ACC112 (cell line): ENCODE data around the gene KCTD11.

Experiments used
- H2AFZ ChIP-seq: fragments of 200-600 bp; sonication (generic); one replicate; pipeline ENCODE4 v1.6.0; 2017; ENCODE audit warnings: antibody characterized with exemption, low read length; ENCODE audit not compliant: unreplicated experiment
- H3K27ac ChIP-seq: fragments of 200-600 bp; sonication (generic); 2 replicates; pipeline ENCODE4 v1.5.1; 2014; ENCODE audit warnings: low read depth, mild to moderate bottlenecking, antibody characterized with exemption, low read length, moderate library complexity
- H3K27me3 ChIP-seq: fragments of 200-600 bp; sonication (generic); 2 replicates; pipeline ENCODE4 v1.6.1; 2014; ENCODE audit warnings: mild to moderate bottlenecking, antibody characterized with exemption, low read length, moderate library complexity, mixed read lengths; ENCODE audit not compliant: insufficient read depth
- H3K36me3 ChIP-seq: fragments of 200-600 bp; sonication (generic); 2 replicates; pipeline ENCODE4 v1.6.1; 2016; ENCODE audit warnings: mild to moderate bottlenecking, antibody characterized with exemption, low read length, moderate library complexity, mixed read lengths; ENCODE audit not compliant: insufficient read depth
- H3K4me1 ChIP-seq: fragments of 200-600 bp; sonication (generic); one replicate; pipeline ENCODE4 v1.6.1; 2016; ENCODE audit warnings: low read length, mixed read lengths; ENCODE audit not compliant: insufficient read depth, unreplicated experiment, control insufficient read depth
- H3K4me3 ChIP-seq: fragments of 200-600 bp; sonication (generic); 2 replicates; pipeline ENCODE4 v1.5.1; 2014; ENCODE audit warnings: mild to moderate bottlenecking, low read depth, low read length
- H3K79me2 ChIP-seq: fragments of 200-600 bp; sonication (generic); one replicate; pipeline ENCODE4 v1.6.0; 2016; ENCODE audit warnings: low read length; ENCODE audit not compliant: control insufficient read depth, unreplicated experiment, insufficient read depth

KCTD11 gene

DNA sequence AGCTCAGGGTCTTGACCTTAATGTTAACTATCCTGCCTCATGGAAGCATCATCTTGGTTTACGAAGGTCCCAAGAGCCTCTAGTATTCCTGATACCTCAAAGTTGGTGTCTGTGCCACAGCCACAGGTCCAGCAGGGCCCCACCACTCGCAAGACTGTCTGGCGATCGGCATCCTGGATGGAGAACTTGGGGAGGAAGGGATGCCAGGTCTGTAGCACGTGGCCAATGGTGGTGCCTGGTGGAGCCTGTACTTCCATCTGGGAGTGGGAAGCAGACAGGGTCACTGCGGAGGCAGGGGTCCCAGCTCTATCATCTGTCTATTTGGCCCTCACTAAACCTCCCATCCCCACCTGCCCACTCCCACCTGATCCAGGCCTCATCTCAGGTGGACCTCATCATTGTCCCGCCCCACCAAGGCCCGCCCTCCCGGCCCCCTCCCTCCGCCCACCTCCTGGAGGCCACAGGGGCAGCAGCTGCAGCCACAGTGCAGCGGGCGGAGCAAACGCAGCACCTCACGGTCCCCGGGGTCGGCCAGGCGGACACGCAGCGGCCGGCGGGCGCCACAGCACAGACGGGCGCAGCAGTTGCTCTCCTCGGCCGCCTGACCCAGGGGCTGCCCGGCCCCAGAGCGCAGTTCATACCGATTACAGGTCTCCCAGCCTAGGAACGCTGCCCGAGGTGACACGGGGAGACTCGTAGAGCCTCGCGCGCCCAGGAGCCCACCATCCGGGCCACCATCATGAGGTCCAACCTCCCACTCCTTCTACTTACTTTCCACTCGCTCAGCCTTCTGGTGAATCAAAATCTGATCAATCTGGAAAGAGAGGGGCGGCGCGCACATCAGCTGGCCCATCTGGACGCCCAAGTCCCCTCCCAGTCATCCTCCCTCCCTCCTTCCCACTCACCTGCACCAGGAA, 41.0 kb downstream of the KCTD11 start:
- H3K27me3 ChIP-seq: no peaks in the 10 kb centered on the region
- H2AFZ ChIP-seq: no peak overlapping the region
- H3K36me3 ChIP-seq: peaks cover 10% of the 10 kb centered on the region; the same call in 1 of the 2 replicates
- peaks cover 4% of the 10 kb centered on the region for H3K4me1 ChIP-seq
- H3K4me3 ChIP-seq: peak overlapping the region; percentile 89
- H3K79me2 ChIP-seq: peaks cover 5% of the 10 kb centered on the region
- no peak overlapping the region for H3K27ac ChIP-seq

DNA sequence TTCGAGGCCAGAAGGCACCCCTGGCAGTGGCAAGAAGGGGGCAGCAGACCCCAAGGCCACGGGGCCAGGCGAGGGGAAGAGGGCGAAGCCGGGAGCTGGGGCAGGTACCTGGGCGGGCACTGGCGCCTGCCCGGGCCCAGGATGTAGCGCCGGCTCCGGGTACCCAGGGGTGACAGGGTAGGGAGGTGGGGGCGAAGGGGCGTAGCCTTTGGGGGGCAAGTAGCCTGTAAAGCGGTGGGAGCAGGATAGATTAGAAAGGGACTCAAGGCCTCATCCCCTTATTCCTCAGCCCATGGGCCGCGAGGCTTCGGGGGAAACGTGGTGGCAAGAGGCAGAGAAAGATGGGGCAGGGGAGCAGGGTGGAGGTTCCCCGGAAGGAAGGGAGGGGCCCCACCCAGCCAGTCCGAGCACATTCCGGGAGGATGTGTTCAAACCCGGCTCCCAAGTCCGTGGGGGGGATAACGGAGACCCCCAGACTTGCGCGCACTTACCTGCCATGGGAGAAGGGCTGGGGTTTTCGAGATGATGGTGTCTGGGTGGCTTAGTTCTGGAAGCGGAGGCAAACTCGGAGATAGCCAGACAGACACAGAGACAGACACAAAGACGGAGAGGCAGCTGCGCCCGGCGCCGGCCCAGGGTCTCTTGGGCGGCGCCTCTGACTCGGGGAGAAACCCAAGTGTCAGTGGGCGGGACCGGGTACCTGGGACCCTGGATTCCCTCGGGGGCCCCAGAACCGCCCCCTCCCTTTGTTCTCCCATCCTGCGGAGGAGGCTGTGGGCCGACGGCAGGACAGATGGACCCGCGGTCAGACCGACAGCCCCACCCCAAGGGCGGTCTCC, 41.9 kb downstream of the KCTD11 start:
- peak overlapping the region; percentile 89 for H3K4me3 ChIP-seq
- H2AFZ ChIP-seq: peak overlapping the region; percentile 76
- no peaks in the 10 kb centered on the region for H3K27me3 ChIP-seq
- peaks cover 5% of the 10 kb centered on the region for H3K79me2 ChIP-seq
- peaks cover 4% of the 10 kb centered on the region for H3K4me1 ChIP-seq
- H3K27ac ChIP-seq: peak overlapping the region; percentile 75
- peaks cover 10% of the 10 kb centered on the region; the same call in 1 of the 2 replicates for H3K36me3 ChIP-seq

DNA sequence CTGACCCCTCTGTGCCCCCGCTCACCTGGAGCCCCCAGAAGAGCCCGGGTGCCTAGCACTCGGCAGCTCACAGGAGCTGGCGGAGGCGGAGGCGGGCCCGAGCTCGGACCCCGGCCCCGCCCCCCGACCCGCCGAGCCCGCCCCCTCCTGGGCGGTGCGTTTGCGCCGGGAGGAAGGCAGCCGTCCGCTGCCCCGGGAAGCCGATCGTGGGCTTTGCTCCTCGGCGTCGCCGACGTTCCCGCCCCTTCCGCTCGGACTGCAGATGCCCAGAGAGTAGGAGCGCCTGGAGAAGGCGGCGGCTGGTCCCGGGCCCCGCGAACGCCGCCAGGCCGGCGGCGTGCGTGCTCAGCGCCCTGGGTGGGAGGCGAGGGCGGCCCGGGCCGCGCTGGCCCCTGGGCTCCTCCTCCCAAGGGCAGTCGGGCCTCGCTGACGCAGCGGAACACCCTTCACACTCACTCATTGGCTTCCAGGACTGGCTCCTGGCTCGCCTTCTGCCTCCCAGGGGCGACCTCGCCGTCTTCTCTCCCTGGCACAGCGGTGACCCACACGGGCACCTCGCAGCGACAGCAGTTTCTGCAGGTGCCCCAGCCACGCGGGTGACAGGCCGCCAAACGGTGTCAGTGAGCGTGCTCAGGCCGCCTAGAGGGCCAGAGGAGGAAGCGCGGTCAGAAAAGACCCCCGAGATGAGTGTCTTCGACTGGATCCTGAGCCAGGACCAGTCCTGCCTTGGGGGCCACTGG, 42.7 kb downstream of the KCTD11 start, which contains the start of gene PLSCR3:
PLSCR3 (minus strand) TSS at position 74 of the 740 bp plus-strand sequence. CDS start 415 bp downstream, outside the sequence.
- Histone ChIP-seq H3K27me3 (no peaks in the 10 kb centered on the region), H3K4me1 (peaks cover 4% of the 10 kb centered on the region), H3K27ac (peak within 1 kb of the TSS; percentile 75), H3K79me2 (peaks cover 5% of the 10 kb centered on the region), H3K36me3 (peaks cover 9% of the 10 kb centered on the region; the same call in 1 of the 2 replicates), H3K4me3 (peak within 1 kb of the TSS; percentile 89), H2AFZ (peak within 1 kb of the TSS; percentile 83)

DNA sequence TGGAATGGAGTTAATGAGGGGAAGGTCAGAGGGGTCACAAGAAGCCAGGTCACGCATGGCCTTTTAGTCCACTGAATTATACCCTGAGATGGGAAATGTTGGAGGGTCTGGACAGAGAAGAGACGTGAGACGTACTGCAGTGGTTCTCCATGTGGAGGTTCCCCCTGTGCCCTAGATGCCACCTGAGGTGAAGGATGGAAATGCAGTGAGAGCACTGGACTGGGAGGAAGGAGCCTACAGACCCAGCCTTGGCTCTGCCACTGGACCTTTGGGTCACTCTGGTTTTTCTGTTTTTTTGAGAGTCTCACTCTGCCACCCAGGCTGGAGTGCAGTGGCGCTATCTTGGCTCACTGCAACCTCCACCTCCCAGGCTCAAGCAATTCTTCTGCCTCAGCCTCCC, 44.2 kb downstream of the KCTD11 start:
- Histone ChIP-seq H3K4me1 (peaks cover 4% of the 10 kb centered on the region), H3K36me3 (peaks cover under 1% of the 10 kb centered on the region; the same call in 1 of the 2 replicates), H3K4me3 (no peak overlapping the region), H3K27ac (no peak overlapping the region), H2AFZ (no peak overlapping the region), H3K27me3 (no peaks in the 10 kb centered on the region), H3K79me2 (peaks cover 5% of the 10 kb centered on the region)

DNA sequence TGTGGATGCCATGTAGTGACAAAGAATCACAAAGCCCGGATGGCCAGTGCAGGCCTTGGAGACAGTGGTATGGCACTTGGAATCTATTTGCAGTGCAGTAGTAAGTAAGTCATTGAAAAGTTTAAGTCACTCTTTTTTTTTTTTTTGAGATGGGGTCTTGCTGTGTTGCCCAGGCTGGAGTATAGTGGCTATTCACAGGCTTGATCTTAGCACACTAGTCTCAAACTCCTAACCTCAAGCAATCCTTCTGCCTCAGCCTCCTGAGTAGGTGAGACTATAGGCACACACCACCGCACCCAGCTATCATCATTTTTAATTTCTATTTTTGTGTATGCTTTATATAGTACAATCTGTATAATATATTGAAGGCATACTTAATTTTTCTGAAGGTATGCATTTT, 46.6 kb downstream of the KCTD11 start:
- H3K4me1 ChIP-seq: peaks cover 6% of the 10 kb centered on the region
- no peak overlapping the region for H2AFZ ChIP-seq
- no peaks in the 10 kb centered on the region for H3K36me3 ChIP-seq
- H3K79me2 ChIP-seq: peaks cover 10% of the 10 kb centered on the region
- H3K4me3 ChIP-seq: no peak overlapping the region
- H3K27ac ChIP-seq: no peak overlapping the region
- no peaks in the 10 kb centered on the region for H3K27me3 ChIP-seq

DNA sequence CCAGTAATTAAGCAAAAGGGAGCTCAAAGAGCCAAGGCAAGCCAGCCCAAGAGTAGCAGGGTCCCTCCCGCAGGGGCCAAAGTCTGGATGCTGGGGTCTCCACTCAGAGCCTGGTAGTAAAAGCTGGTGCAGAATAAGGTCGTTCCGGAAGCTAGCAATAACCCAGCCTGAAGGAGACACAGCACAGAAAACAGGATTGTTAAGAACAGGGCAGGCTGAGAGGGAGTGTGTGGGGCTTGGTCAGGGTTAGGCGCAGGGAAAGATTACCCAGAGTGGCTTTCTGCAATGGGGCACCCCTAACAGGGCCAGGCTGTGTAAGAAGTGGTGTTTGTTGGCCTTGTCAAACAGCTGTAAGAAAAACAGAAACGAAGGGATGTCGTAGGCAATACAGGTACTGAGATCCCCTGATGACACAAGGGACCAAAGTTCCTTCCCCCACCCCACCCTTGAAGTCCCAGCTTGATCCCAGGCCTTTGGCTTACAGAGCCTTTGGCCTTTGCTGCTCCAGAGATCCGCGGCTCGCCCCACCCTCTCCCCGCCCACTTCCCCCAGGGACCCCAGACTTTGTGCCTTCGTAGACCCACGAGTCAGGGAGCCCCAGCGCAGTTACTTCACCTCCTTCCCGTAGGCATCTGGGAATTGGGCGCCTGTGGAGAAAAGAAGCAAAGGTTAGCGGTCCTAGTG, 51.2 kb downstream of the KCTD11 start:
- H3K27me3 ChIP-seq: no peaks in the 10 kb centered on the region
- no peaks in the 10 kb centered on the region for H3K36me3 ChIP-seq
- peaks cover 26% of the 10 kb centered on the region for H3K79me2 ChIP-seq
- H3K4me1 ChIP-seq: peaks cover 9% of the 10 kb centered on the region
- H3K27ac ChIP-seq: peak overlapping the region; percentile 17
- peak overlapping the region; percentile 89 for H3K4me3 ChIP-seq
- peak overlapping the region; percentile 77 for H2AFZ ChIP-seq

DNA sequence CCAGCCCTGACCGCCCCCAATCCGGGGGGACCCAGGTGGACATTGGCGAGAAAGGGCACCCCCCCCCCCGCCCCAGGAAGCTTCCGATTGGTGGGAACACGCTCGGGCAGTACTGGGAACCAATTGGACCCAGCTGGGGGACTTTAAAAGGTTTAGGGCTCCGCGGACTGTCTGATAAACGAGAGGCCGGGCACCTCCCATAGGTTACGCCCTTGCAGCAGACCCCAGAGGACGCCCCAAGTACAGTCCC, 51.7 kb downstream of the KCTD11 start:
- H3K79me2 ChIP-seq: peaks cover 26% of the 10 kb centered on the region

DNA sequence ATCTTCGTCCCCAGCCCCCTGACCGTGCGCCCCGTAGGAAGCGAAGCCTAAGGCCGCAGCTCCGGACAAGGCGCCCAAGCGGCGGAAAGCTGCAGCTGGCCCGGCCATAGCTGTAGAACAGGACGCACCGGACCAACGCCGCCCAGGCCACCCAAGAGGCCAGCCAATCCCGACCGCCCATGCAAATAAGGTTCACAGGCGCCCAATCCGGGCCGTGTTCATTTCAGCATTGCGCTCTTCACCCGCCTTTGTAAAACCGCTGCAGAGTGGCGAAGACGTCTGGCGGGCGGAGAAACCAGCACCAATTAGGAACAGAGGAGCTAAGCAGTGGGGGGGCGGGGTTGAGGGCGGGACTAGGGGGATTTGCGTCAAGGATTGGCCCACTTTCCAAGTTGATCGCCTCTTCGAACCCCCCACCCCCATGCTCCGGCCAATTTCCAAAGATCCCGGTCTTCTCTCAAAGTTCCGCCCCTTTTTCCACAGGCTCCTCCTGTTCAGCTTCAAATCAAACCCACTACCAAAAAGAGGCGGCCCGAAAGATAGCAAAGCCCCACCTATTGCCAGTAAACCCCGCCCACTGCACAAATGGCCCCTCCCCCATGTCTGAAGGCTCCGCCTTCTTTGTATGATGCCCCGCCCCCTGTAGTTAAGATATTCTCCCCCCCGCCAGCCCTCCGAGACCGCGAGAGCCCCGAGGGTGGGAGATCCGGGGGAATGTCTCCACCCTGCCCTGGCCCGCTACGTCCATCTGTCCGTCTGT, 52.2 kb downstream of the KCTD11 start, which contains the start of gene TMEM256:
TMEM256 (minus strand) TSS at position 121 of the 760 bp plus-strand sequence; CDS start at position 108, 13 bp downstream.
- no peaks in the 10 kb centered on the region for H3K27me3 ChIP-seq
- peak within 1 kb of the TSS; percentile 85 for H2AFZ ChIP-seq
- H3K4me1 ChIP-seq: peaks cover 9% of the 10 kb centered on the region
- peak within 1 kb of the TSS; percentile 53 for H3K27ac ChIP-seq
- peak within 1 kb of the TSS; percentile 89 for H3K4me3 ChIP-seq
- H3K36me3 ChIP-seq: no peaks in the 10 kb centered on the region
- peaks cover 26% of the 10 kb centered on the region for H3K79me2 ChIP-seq

More for the DNA sequence above, 51.7 kb downstream of the KCTD11 start:
- H3K4me1 ChIP-seq: peaks cover 9% of the 10 kb centered on the region
- H3K36me3 ChIP-seq: no peaks in the 10 kb centered on the region
- no peaks in the 10 kb centered on the region for H3K27me3 ChIP-seq
- H3K4me3 ChIP-seq: peak overlapping the region; percentile 89
- peak overlapping the region; percentile 17 for H3K27ac ChIP-seq
- H2AFZ ChIP-seq: peak overlapping the region; percentile 77
